HEK293T (cell line): Measurements from ENCODE around the gene TTLL11.

Experiments
- CTCF ChIA-PET: fragments of 350-600 bp; formaldehyde crosslinking; extraction: SDS; loops from one replicate; lab custom pipeline; 2021; ENCODE audit warnings: antibody characterized with exemption, inconsistent platforms; lab: Yijun Ruan, JAX
- POLR2A ChIA-PET: fragments of 350-600 bp; formaldehyde crosslinking; extraction: SDS; loops from one replicate; lab custom pipeline; 2020; ENCODE audit warnings: antibody characterized with exemption, inconsistent platforms; lab: Yijun Ruan, JAX
- DNase-seq: peaks from one replicate; pipeline ENCODE4 v3.0.0; 2012; ENCODE audit warnings: mixed read lengths; ENCODE audit errors: extremely low spot score
- ARNT ChIP-seq: fragments of 450-650 bp; IDR thresholded peaks from 2 replicates; pipeline ENCODE4 v1.6.1; 2017; ENCODE audit warnings: mild to moderate bottlenecking
- BHLHE40 ChIP-seq: fragments of 450-650 bp; IDR thresholded peaks from 2 replicates; pipeline ENCODE4 v1.6.1; 2016; ENCODE audit warnings: mild to moderate bottlenecking, moderate library complexity, borderline replicate concordance
- CTBP1 ChIP-seq: fragments of 450-650 bp; IDR thresholded peaks from 2 replicates; pipeline ENCODE4 v1.6.1; 2016; ENCODE audit warnings: borderline replicate concordance
- ELF4 ChIP-seq: fragments of 450-650 bp; IDR thresholded peaks from 2 replicates; pipeline ENCODE4 v1.6.1; 2017; ENCODE audit warnings: antibody characterized with exemption
- FOXA1 ChIP-seq: fragments of 450-650 bp; IDR thresholded peaks from 2 replicates; pipeline ENCODE4 v1.6.1; 2016; ENCODE audit warnings: mild to moderate bottlenecking
- FOXK2 ChIP-seq: fragments of 450-650 bp; IDR thresholded peaks from 2 replicates; pipeline ENCODE4 v1.6.1; 2016; ENCODE audit warnings: mild to moderate bottlenecking
- FOXM1 ChIP-seq: fragments of 450-650 bp; IDR thresholded peaks from 2 replicates; pipeline ENCODE4 v1.6.1; 2017; ENCODE audit warnings: mild to moderate bottlenecking, borderline replicate concordance
- HDGF ChIP-seq: fragments of 450-650 bp; IDR thresholded peaks from 2 replicates; pipeline ENCODE4 v1.6.1; 2017; ENCODE audit warnings: antibody characterized with exemption, borderline replicate concordance
- L3MBTL2 ChIP-seq: fragments of 450-650 bp; conservative IDR thresholded peaks from 2 replicates; pipeline ENCODE4 v1.6.1; 2016; ENCODE audit warnings: mild to moderate bottlenecking
- LEF1 ChIP-seq: fragments of 450-650 bp; IDR thresholded peaks from 2 replicates; pipeline ENCODE4 v1.6.1; 2017; ENCODE audit warnings: mild to moderate bottlenecking, borderline replicate concordance
- NFRKB ChIP-seq: fragments of 450-650 bp; IDR thresholded peaks from 2 replicates; pipeline ENCODE4 v1.6.1; 2016; ENCODE audit warnings: mild to moderate bottlenecking, moderate library complexity
- SP1 ChIP-seq: fragments of 450-650 bp; IDR thresholded peaks from 2 replicates; pipeline ENCODE4 v1.6.1; 2017
- SUZ12 ChIP-seq: fragments of 450-650 bp; IDR thresholded peaks from 2 replicates; pipeline ENCODE4 v1.6.1; 2016; ENCODE audit warnings: mild to moderate bottlenecking
- TARDBP ChIP-seq: fragments of 450-650 bp; IDR thresholded peaks from 2 replicates; pipeline ENCODE4 v1.6.1; 2016
- ZNF384 ChIP-seq: fragments of 450-650 bp; IDR thresholded peaks from 2 replicates; pipeline ENCODE4 v1.6.1; 2016
- TF ChIP-seq, protein P1 (sequence below): fragments of 450-650 bp; IDR thresholded peaks from 2 replicates; pipeline ENCODE4 v1.6.1; 2016

The TTLL11 gene, protein sequence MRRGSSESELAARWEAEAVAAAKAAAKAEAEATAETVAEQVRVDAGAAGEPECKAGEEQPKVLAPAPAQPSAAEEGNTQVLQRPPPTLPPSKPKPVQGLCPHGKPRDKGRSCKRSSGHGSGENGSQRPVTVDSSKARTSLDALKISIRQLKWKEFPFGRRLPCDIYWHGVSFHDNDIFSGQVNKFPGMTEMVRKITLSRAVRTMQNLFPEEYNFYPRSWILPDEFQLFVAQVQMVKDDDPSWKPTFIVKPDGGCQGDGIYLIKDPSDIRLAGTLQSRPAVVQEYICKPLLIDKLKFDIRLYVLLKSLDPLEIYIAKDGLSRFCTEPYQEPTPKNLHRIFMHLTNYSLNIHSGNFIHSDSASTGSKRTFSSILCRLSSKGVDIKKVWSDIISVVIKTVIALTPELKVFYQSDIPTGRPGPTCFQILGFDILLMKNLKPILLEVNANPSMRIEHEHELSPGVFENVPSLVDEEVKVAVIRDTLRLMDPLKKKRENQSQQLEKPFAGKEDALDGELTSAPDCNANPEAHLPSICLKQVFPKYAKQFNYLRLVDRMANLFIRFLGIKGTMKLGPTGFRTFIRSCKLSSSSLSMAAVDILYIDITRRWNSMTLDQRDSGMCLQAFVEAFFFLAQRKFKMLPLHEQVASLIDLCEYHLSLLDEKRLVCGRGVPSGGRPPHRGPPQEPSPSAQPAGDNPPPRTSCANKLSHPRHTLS

DNA sequence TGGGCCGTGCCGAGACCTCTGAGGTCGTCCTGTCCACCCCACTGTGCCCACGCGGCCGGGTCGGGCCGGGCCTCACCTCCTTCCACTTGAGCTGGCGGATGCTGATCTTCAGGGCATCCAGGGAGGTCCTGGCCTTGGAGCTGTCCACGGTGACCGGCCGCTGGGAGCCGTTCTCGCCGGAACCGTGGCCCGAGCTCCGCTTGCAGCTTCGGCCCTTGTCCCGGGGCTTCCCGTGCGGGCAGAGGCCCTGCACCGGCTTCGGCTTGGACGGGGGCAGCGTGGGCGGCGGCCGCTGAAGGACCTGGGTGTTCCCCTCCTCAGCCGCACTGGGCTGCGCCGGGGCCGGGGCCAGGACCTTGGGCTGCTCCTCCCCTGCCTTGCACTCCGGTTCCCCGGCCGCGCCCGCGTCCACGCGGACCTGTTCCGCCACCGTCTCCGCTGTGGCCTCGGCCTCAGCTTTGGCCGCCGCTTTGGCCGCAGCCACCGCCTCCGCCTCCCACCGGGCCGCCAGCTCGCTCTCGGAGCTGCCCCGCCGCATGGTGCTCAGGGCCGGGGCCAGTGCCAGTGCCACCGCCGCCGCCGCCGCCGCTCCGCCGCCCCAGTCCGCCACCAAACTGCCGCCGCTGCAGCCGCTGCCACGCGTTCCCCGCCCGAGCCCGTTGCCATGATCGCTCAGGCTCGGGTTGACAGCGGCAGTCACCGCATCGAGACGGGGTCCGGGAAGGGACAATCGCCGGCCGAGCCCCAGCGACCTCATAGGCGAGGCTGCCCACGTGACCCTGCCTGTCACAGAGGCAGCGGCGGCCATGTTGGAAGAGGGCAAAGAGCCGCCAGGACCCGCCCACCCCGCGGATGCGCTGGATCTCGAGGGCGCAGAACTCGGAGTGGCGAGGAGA, at the start of gene TTLL11:
TSS of gene TTLL11 (minus strand) at position 698 of the 896 bp plus-strand sequence. CDS start at position 538, 160 bp downstream.
- CTCF ChIA-PET, result interaction anchor here (0.5 to 1.2 kb wide), 2 partner anchors 258 kb away, joined by 3 to 6 read pairs; no protein-coding TSS in a partner anchor
- TF ChIP-seq CTBP1 (no peak), L3MBTL2 (no peak), SP1 (no peak), LEF1 (0 out of 2 replicates have a peak, but pooled peaks have one; percentile 38), FOXM1 (no peak)
- TF ChIP-seq, protein P1, sequence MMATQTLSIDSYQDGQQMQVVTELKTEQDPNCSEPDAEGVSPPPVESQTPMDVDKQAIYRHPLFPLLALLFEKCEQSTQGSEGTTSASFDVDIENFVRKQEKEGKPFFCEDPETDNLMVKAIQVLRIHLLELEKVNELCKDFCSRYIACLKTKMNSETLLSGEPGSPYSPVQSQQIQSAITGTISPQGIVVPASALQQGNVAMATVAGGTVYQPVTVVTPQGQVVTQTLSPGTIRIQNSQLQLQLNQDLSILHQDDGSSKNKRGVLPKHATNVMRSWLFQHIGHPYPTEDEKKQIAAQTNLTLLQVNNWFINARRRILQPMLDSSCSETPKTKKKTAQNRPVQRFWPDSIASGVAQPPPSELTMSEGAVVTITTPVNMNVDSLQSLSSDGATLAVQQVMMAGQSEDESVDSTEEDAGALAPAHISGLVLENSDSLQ, result peak; percentile 81
- POLR2A ChIA-PET, result no interaction called here
- peak; percentile 95 for DNase-seq

DNA sequence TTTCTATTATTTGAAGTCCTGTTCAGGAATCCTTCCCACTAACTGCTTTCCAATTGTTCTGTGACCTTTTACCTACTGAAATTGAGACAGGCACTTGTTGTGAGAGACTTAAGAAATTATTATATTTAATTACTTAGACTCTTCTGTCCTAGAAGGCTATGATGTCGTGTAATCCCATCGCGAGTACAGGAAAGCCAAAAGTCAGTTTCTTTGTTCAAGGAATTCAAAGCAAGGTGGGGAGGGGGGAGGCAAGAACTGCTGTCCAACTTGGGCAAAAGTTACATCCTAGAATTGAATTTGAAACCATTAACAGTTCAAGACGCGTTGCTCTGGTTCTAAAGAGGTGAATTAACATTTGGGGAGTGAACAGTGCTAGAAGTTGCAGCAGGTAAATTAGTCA, 48.6 kb upstream of the TTLL11 start:
- CTCF ChIA-PET, result no interaction called here
- TF ChIP-seq FOXM1, result no peak
- TF ChIP-seq L3MBTL2, result no peak
- no peak for TF ChIP-seq NFRKB
- no peak for TF ChIP-seq ARNT
- TF ChIP-seq CTBP1, result no peak
- TF ChIP-seq BHLHE40, result no peak
- TF ChIP-seq LEF1, result no peak
- no peak for TF ChIP-seq FOXA1
- TF ChIP-seq, protein P1, result no peak
- TF ChIP-seq SP1, result no peak
- POLR2A ChIA-PET, result no interaction called here
- no peak for DNase-seq

DNA sequence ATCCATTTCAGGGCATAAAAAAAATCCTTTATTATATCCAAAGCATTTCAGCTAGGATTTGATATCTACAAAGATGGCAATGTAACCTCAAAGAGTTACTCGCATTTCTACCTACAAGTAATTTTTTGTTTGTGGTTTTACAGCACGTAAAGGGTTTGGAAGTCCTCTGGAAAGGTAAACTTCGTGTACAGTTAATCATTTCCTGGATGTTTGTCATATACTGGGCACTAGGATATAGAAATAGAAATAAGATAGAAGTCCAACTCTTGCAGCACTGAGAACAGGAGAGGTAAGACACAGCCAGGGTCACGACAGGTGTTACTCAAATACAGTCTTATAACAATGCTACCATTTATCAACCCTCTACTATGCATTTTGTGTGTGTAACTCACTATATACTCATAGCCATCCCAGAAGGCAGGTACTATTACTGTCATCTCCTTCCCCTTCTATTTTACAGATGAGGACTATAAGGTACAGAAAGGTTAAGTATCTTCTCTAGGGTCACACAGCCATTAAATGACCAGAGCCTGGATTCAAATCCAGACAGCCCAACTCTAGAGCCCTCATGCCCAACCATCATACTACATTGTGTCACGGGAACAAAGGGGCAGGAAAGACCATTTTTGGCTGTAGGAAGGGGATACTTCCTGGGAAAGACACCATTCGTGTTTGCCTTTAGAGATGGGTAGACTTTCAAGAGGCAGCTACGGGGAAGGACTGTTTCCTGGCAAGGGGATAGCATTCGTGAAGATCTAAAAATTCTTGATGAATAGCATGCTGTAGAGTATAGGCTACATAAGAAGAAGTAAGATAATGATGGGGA, 47.5 kb upstream of the TTLL11 start:
- TF ChIP-seq L3MBTL2 (no peak), TARDBP (no peak), FOXA1 (no peak), LEF1 (no peak), SUZ12 (no peak), ELF4 (no peak), FOXM1 (no peak), CTBP1 (no peak), NFRKB (no peak)
- TF ChIP-seq, protein P1, result no peak
- POLR2A ChIA-PET, result no interaction called here
- no peak for DNase-seq
- CTCF ChIA-PET, result no interaction called here

DNA sequence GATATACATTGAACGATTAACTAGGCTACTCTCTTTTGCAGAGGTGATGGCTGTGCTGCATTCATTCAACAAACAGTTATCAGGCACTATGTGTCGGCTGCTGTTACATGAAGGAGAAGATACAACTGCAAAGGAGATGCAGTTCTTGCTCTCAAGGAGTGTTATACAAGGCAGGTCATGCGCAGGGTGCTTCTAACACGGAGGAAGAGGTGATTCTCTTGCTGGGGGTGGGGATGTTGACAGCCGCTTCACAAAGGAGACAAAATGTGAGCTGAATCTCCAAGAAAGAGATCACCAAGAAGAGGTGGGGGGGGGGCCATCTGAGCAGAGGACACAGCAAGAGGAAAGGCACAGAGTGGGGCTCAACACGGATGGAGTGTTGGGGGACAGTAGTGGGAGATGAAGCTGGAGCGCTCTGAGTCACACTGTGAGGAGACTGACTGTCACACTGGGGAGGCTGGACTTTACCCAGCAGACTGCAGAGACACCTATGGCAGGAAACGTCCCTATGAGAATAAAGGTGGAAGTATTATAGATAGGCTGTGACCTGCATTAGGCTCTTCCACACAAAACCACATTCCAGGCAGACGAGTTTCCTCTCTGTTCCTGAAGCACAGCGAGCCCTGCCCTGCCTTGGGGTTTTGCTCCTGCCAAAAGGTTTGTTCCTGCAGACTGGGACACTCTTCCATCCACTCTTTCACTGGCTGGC, 45.6 kb upstream of the TTLL11 start:
- DNase-seq, result no peak
- ChIA-PET CTCF (no interaction called here), POLR2A (no interaction called here)
- no peak for TF ChIP-seq ELF4

DNA sequence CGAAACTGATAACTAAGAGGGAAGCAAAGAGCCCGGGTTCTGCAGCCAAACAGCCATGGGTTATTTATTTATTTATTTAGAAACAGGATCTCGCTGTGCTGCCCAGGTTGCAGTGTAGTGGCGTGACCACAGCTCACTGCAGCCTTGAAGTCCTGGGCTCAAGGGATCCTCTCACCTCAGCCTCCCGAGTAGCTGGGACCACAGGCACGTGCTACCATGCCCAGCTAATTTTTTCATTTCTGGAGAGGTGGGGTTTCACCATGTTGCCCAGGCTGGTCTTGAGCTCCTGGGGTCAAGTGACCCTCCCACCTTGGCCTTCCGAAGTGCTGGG, 42.4 kb upstream of the TTLL11 start:
- TF ChIP-seq SP1 (no peak), LEF1 (no peak), FOXA1 (no peak), NFRKB (no peak), TARDBP (no peak), ZNF384 (no peak), BHLHE40 (no peak), L3MBTL2 (no peak), FOXM1 (no peak), FOXK2 (no peak), CTBP1 (no peak), HDGF (no peak), ELF4 (no peak), ARNT (no peak), SUZ12 (no peak)
- TF ChIP-seq, protein P1, result no peak
- POLR2A ChIA-PET, result interaction anchor here (1.1 kb wide), 1 partner anchor 57 kb away, joined by 3 read pairs; no protein-coding TSS in a partner anchor
- no peak for DNase-seq
- CTCF ChIA-PET, result interaction anchor here (0.8 to 2.4 kb wide), 3 partner anchors 11 to 23 kb away, joined by 3 to 12 read pairs (median 3); no protein-coding TSS in a partner anchor
